NOMO-1 treated with dmso at 0.1 percent for 144 hours (cell line): ENCODE measurements around the gene SLC25A39.
"Not testable (repeated sequence)": the region's sequence is repeated elsewhere in the genome, so short reads cannot be mapped to it uniquely, and the experiment has no call there.

Source experiments
- DNase-seq: peaks from one replicate; lab custom pipeline; 2025; ENCODE audit not compliant: unreplicated experiment; lab: John Stamatoyannopoulos, UW

Gene SLC25A39

GRCh38 chr17:44335968-44336367 lies 11.3 kb upstream of the SLC25A39 start:
- no peak for DNase-seq

DNA sequence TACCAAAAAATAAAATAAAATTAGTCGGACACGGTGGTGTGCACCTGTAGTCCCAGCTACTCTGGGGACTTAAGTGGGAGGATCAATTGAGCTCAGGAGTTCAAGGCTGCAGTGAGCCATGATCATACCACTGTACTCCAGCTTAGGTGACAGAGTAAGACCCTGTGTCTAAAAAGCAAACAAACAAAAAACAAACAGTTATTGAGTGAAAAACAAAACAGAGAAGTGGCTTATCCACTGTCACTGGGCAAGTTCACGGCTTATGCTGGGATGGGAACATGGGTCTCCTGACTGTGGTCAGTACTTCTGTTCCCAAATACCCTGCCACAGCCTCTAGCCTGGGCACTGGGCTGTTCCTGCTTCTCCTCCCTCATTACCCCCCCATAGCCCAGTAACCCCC lies 10.9 kb upstream of the SLC25A39 start:
- DNase-seq: no peak

DNA sequence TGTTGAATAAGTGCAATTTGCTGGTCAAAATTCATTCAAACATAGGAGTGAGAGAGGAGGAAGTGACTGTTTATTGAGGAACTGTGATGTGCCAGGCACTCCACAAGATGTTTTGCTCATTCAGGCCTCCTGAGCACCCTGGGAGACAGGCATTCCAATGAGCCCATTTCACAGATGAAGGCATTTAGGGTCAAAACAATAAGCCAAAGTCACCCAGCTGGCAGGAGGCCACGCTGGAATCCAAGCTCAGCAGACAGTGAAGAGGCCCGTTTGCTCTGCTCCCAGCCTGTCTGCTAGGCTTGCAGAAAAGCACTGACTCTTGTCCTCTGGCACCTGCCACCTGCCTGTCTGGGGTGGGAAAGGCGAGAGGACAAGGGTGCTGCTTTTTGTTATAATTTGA lies 10.1 kb upstream of the SLC25A39 start:
- DNase-seq: no peak

GRCh38 chr17:44334315-44334714 lies 9.7 kb upstream of the SLC25A39 start:
- no peak for DNase-seq

DNA sequence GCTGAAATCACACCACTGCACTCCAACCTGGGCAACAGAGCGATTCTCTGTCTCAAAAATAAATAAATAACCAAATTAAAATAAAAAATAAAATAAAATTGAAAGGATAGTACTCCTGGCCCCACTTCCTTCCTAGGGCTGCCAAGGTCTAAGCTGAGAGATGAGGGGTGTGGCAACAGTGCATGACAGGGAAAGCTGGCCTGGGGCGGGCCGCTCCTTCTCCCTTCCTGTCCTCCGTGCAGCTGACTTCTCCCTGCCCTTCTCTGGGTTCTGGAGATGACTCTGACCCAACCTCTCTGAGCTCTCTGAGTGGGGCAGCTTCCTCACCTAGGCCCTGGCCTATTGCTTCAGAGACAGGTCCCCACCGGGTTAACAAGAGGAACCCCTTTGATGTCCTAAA lies 8.7 kb upstream of the SLC25A39 start:
- peak; percentile 42 for DNase-seq

DNA sequence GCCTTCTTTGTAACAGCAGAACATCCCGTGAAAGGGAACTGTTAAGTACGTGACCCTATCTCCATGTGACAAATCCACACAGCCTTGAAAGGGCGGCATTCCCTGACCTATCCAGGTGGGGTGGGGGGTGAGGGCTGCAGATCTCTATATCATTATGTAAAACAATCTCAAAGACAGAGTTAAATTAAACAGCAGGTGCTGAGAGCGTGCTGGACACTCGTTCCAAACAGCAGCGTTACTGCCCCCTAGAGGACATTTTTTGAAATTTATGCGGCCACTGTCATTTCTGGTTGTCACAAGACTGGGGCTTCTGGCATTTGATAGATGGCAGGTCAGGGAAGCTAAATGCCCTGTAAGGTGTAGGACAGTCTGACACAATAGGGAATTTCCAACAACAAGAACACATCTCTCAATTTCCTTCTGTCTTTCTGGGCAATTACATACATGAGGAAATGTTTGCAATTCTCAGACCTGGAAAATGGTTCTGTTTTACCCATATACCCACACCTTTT lies 6.7 kb upstream of the SLC25A39 start:
- peak; percentile 41 for DNase-seq

DNA sequence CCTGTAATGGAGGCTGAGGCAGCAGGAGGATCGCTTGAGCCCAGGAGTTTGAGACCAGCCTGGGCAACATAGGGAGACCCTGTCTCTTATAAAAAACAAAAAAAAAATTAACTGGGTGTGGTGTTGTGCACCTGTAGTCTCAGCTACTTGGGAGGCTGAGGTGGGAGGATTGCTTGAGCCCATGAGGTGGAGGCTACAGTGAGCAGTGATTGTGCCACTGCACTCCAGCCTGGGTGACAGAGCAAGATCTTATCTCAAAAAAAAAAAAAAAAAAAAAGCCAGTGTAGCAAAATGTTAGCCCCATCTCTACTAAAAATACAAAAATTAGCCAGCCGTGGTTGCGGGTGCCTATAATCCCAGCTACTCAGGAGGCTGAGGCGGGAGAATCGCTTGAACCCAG lies 5.6 kb upstream of the SLC25A39 start:
- not testable (repeated sequence) for DNase-seq

- not testable (repeated sequence) for DNase-seq
Observed at GRCh38 chr17:44329516-44329915, 4.9 kb upstream of the SLC25A39 start.

GRCh38 chr17:44327715-44328449 lies 3.3 kb upstream of the SLC25A39 start:
- no peak for DNase-seq

GRCh38 chr17:44326861-44327444 lies 2.3 kb upstream of the SLC25A39 start:
- DNase-seq: peak; percentile 94

- no peak for DNase-seq
Observed at GRCh38 chr17:44324092-44324570, 492 bp downstream of the SLC25A39 start.

DNA sequence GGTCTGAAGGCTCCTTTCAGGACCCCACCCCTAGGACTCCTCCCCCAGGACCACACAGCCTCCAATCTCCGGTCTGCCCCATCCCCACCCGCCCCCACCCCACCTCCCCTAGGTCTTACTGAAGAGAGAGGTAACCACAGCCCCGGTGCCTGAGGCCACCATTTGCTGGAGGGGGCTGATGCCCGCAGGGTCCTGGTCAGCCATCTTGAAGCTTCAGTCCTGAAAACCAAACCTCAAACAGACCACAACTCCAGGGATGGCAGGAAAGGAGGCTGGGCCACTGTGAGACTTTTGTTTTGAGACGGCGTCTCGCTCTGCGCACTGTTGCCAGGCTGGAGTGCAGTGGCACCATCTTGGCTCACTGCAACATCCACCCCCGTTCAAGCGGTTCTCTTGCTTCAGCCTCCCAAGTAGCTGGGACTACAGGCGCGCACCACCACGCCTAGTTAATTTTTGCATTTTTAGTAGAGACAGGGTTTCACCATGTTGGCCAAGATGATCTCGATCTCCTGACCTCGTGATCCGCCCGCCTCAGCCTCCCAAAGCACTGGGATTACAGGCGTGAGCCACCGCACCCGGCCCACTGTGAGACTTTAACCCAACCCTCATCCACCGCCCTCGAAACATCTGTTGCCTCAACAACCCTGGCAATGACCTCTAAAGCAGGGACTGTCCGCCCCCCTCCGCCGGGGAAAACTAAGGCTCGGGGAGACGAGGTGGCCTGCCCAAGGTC lies 1.1 kb downstream of the SLC25A39 start:
- no peak for DNase-seq

DNA sequence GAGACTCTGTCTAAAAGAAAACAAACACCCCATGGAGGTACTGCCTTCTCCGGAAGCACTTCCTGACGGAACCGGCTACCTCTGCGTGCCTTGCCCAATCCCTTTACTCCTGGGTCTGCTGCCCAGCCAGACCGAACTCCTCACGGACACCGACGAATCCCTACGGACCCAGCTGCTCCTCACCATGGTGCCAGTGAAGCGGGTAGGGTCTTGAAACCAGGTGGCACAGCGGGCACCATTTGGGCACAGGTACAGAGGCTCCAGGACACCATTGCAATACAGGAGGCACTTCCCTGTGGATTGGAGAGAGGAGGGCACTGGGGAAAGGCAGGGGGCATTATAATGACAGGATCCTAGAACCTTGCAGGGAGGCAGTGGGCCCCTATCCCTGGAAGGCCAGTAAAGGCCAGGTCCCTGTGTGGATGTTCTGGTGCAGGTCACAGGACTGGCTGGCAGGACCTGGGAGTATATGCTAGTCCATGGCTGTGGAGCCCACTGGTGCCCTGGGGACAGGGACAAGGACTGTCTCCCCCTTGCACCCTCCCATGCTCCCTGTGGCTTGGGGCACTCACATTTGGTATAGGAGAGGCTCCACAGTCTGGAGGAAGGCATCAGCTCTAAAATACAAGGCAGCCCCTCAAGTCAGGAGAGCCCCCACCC lies 2.3 kb downstream of the SLC25A39 start:
- DNase-seq: no peak

GRCh38 chr17:44321246-44322120 lies 3.1 kb downstream of the SLC25A39 start:
- no peak for DNase-seq

GRCh38 chr17:44320066-44320465 lies 4.6 kb downstream of the SLC25A39 start:
- DNase-seq: no peak

- no peak for DNase-seq
Observed at GRCh38 chr17:44318077-44318892, 6.3 kb downstream of the SLC25A39 start.

- DNase-seq: no peak
Observed at GRCh38 chr17:44317545-44317944, 7.1 kb downstream of the SLC25A39 start.

GRCh38 chr17:44315760-44316731 lies 8.6 kb downstream of the SLC25A39 start:
- no peak for DNase-seq
